GM12878 (cell line): ENCODE data around the gene RALGDS.

Source experiments
- BCLAF1 ChIP-seq: fragments of 450-650 bp; IDR thresholded peaks from 2 replicates; pipeline ENCODE4 v1.6.1; 2017; ENCODE audit warnings: antibody characterized with exemption, mild to moderate bottlenecking, moderate library complexity
- CTCF ChIP-seq, 3 experiments: IDR thresholded peaks in 2 of 3; conservative IDR thresholded peaks in 1 of 3; 2 replicates each; pipeline ENCODE4 v1.5.1; 2011; ENCODE audit warnings: low read depth in 3 of 3, low read length in 3 of 3, mild to moderate bottlenecking in 3 of 3, control low read depth in 2 of 3, moderate library complexity in 2 of 3, inconsistent platforms in 1 of 3, mixed read lengths in 1 of 3; ENCODE audit not compliant: control insufficient read depth in 2 of 3, insufficient read depth in 1 of 3; ENCODE audit errors: extremely low read depth in 1 of 3
- DPF2 ChIP-seq: fragments of 450-650 bp; IDR thresholded peaks from 2 replicates; pipeline ENCODE4 v1.6.1; 2017; ENCODE audit warnings: mild to moderate bottlenecking
- MTA2 ChIP-seq: fragments of 450-650 bp; IDR thresholded peaks from 2 replicates; pipeline ENCODE4 v1.6.1; 2016; ENCODE audit warnings: low read depth, mild to moderate bottlenecking, moderate library complexity
- MYC ChIP-seq: IDR thresholded peaks from 2 replicates; pipeline ENCODE4 v1.6.1; 2011; ENCODE audit warnings: mild to moderate bottlenecking, low read length, moderate library complexity, inconsistent platforms; ENCODE audit not compliant: insufficient read depth, insufficient replicate concordance, insufficient read length, severe bottlenecking
- POLR2AphosphoS5 ChIP-seq: IDR thresholded peaks from 2 replicates; pipeline ENCODE4 v1.6.1; 2011; ENCODE audit warnings: mild to moderate bottlenecking, low read length, inconsistent platforms
- RBBP5 ChIP-seq: fragments of 200-600 bp; sonication (generic); conservative IDR thresholded peaks from 2 replicates; pipeline ENCODE4 v1.6.1; 2016
- RCOR1 ChIP-seq: conservative IDR thresholded peaks from 2 replicates; pipeline ENCODE4 v1.6.1; 2012; ENCODE audit warnings: low read depth, low read length, improper control_type of control experiment
- SP1 ChIP-seq: IDR thresholded peaks from one replicate; pipeline ENCODE4 v1.6.1; 2011; ENCODE audit warnings: low read depth, low read length
- SREBF2 ChIP-seq: IDR thresholded peaks from 2 replicates; pipeline ENCODE4 v1.6.1; 2012; ENCODE audit warnings: mild to moderate bottlenecking, low read length
- TARDBP ChIP-seq: IDR thresholded peaks from 2 replicates; pipeline ENCODE4 v1.6.1; 2016; ENCODE audit warnings: borderline replicate concordance
- TCF12 ChIP-seq: IDR thresholded peaks from 2 replicates; pipeline ENCODE4 v1.6.1; 2011; ENCODE audit warnings: low read depth, mild to moderate bottlenecking, low read length
- ZNF592 ChIP-seq: fragments of 450-650 bp; IDR thresholded peaks from 2 replicates; pipeline ENCODE4 v1.6.1; 2017; ENCODE audit warnings: mild to moderate bottlenecking, moderate library complexity

- TF ChIP-seq SREBF2 (no peak), POLR2AphosphoS5 (no peak), TARDBP (no peak), SP1 (no peak), CTCF (IDR thresholded peaks at IDR 0.05 in 2 of 3, conservative IDR thresholded peaks at IDR 0.05 in 1 of 3; ENCODE audit: control insufficient read depth in 2 of 3, extremely low read depth in 1 of 3, insufficient read depth in 1 of 3, low read depth in 3 of 3, low read length in 3 of 3) (no peak), TCF12 (no peak), BCLAF1 (no peak), RCOR1 (no peak), MTA2 (0 out of 2 replicates have a peak, but pooled peaks have one; percentile 21), RBBP5 (no peak), DPF2 (no peak), ZNF592 (no peak), MYC (no peak)
These were observed at the start of gene RALGDS for GRCh38 chr9:133121198-133121914.
